ENCODE data around the gene NELL2. TPM values are rescaled to one million over a fixed set of nuclear protein-coding genes. Genes with fewer than 3 reads are reported as not detected.

The NELL2 gene
- total RNA-seq, 2 experiments from 2014 or later = 10.1 to 10.5 TPM

- no peak overlapping the region for H3K27ac Mint-ChIP-seq
- ChIA-PET POLR2A (no interaction called here), CTCF (no interaction called here)
- H3K4me3 Mint-ChIP-seq = no peak overlapping the region
- H3K4me1 Mint-ChIP-seq = no peaks in the 10 kb centered on the region
- no peaks in the 10 kb centered on the region for H3K36me3 Mint-ChIP-seq (ENCODE audit: low read depth)
- H3K27me3 Mint-ChIP-seq = no peaks in the 10 kb centered on the region
- no peak for DNase-seq
- H3K9me3 Mint-ChIP-seq = no peaks in the 10 kb centered on the region
These were observed 226.4 kb downstream of the NELL2 start for GRCh38 chr12:44649693-44650092.

GRCh38 chr12:44647917-44648690 lies 228.0 kb downstream of the NELL2 start:
- DNase-seq = no peak
- no peaks in the 10 kb centered on the region for H3K9me3 Mint-ChIP-seq
- ChIA-PET POLR2A (no interaction called here), CTCF (no interaction called here)
- H3K27ac Mint-ChIP-seq = no peak overlapping the region
- no peaks in the 10 kb centered on the region for H3K36me3 Mint-ChIP-seq (ENCODE audit: low read depth)
- no peak overlapping the region for H3K4me3 Mint-ChIP-seq
- H3K27me3 Mint-ChIP-seq = no peaks in the 10 kb centered on the region
- no peaks in the 10 kb centered on the region for H3K4me1 Mint-ChIP-seq

GRCh38 chr12:44640427-44641190 lies 235.5 kb downstream of the NELL2 start:
- Mint-ChIP-seq H3K4me3 (no peak overlapping the region), H3K27me3 (no peaks in the 10 kb centered on the region), H3K27ac (no peak overlapping the region), H3K36me3 (ENCODE audit: low read depth) (no peaks in the 10 kb centered on the region), H3K4me1 (no peaks in the 10 kb centered on the region), H3K9me3 (no peaks in the 10 kb centered on the region)
- ChIA-PET CTCF (no interaction called here), POLR2A (no interaction called here)
- DNase-seq = no peak

- Mint-ChIP-seq H3K4me3 (no peak overlapping the region), H3K27me3 (no peaks in the 10 kb centered on the region), H3K27ac (no peak overlapping the region), H3K36me3 (ENCODE audit: low read depth) (no peaks in the 10 kb centered on the region), H3K9me3 (no peaks in the 10 kb centered on the region), H3K4me1 (no peaks in the 10 kb centered on the region)
- POLR2A ChIA-PET = no interaction called here
- DNase-seq = no peak
- CTCF ChIA-PET = no interaction called here
These were observed 238.2 kb downstream of the NELL2 start for GRCh38 chr12:44637875-44638274.

DNA sequence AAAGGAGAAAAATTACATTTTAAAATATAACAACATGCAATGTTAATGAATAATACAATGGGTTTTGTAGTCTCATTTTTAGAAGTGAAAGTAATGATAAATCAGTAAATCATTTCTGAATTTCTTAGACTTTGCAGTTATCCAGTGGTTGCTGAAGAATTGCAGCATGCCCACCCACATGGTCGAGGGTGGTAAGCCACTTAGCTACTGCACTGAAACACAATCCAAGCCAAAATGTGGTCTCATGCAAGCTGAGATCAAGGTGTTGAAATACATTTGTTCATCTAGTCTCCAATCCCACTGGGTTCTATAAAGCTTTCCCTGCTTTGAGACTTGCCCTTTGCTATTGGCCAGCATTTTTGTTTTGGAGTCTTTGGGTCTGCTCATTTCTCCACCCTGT lies 247.9 kb downstream of the NELL2 start:
- no peak for DNase-seq
- Mint-ChIP-seq H3K27me3 (no peaks in the 10 kb centered on the region), H3K4me1 (no peaks in the 10 kb centered on the region), H3K9me3 (no peaks in the 10 kb centered on the region), H3K4me3 (no peak overlapping the region), H3K27ac (no peak overlapping the region), H3K36me3 (ENCODE audit: low read depth) (no peaks in the 10 kb centered on the region)
- ChIA-PET POLR2A (no interaction called here), CTCF (no interaction called here)

GRCh38 chr12:44627387-44628166 lies 248.5 kb downstream of the NELL2 start:
- no peaks in the 10 kb centered on the region for H3K36me3 Mint-ChIP-seq (ENCODE audit: low read depth)
- no peaks in the 10 kb centered on the region for H3K9me3 Mint-ChIP-seq
- no peak overlapping the region for H3K4me3 Mint-ChIP-seq
- ChIA-PET CTCF (no interaction called here), POLR2A (no interaction called here)
- no peaks in the 10 kb centered on the region for H3K4me1 Mint-ChIP-seq
- no peak overlapping the region for H3K27ac Mint-ChIP-seq
- no peak for DNase-seq
- no peaks in the 10 kb centered on the region for H3K27me3 Mint-ChIP-seq

DNA sequence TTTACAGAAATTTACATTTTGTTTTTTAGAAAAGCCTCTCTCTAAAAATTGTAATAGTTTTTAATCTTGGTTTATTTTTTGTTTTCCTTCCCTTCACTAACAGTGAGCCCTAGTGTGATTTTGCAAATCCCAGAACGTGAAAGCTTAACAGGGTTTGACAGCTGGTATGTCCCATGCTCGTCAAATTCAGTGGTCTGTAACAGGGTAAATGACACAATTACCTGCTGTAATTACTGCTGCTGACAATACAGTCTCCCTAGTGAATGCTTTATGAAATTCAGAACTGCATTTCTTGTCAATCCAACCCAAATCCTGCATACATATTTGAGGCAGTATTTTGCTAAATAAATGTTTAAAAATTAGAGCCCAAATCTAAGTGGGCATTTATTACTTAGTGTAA lies 249.2 kb downstream of the NELL2 start:
- Mint-ChIP-seq H3K4me3 (no peak overlapping the region), H3K27ac (no peak overlapping the region), H3K9me3 (no peaks in the 10 kb centered on the region), H3K27me3 (no peaks in the 10 kb centered on the region), H3K36me3 (ENCODE audit: low read depth) (no peaks in the 10 kb centered on the region), H3K4me1 (no peaks in the 10 kb centered on the region)
- no peak for DNase-seq
- POLR2A ChIA-PET = no interaction called here
- CTCF ChIA-PET = no interaction called here

DNA sequence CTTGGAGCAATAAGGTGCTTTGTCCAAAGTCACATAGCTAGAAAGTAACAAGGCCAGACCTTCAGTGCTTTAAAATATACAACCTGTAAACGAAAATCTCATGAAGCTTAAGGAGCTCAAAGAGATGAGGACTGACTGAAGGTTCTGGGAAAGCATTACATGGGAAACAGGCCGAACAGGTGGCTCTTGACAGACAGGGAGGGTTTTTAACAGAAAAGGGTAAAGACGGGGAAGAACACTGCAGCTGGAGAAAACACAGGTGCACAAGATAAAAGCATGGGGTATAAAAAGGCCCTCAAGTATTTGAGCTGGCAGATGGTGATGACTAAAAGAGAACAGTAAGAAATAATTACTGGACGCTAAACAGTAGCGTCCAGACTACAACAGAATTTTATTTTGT lies 257.2 kb downstream of the NELL2 start:
- Mint-ChIP-seq H3K9me3 (no peaks in the 10 kb centered on the region), H3K4me1 (no peaks in the 10 kb centered on the region), H3K4me3 (no peak overlapping the region), H3K27me3 (no peaks in the 10 kb centered on the region), H3K36me3 (ENCODE audit: low read depth) (no peaks in the 10 kb centered on the region), H3K27ac (no peak overlapping the region)
- ChIA-PET POLR2A (no interaction called here), CTCF (no interaction called here)
- DNase-seq = no peak

DNA sequence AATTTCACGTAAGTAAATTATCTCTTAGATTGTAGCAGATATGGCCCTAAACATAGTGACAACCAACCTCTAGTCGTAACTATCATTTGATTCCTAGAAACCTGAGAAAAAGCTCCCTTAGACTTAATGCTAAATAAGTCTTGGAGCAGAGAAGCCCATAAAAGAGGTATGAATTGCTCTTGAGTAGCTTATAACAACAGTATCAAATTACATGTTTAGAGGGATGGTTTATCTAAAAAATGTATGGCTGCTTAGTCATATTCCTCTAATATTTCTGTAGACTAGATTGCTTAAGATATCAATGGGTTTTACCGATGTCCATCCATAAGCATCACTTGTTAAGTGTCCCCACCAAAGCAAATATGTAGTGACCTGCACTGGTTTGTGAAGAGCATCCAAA lies 259.7 kb downstream of the NELL2 start:
- no peak for DNase-seq
- ChIA-PET POLR2A (no interaction called here), CTCF (no interaction called here)
- Mint-ChIP-seq H3K9me3 (no peaks in the 10 kb centered on the region), H3K27ac (no peak overlapping the region), H3K27me3 (no peaks in the 10 kb centered on the region), H3K4me3 (no peak overlapping the region), H3K36me3 (ENCODE audit: low read depth) (no peaks in the 10 kb centered on the region), H3K4me1 (no peaks in the 10 kb centered on the region)

GRCh38 chr12:44611538-44611937 lies 264.6 kb downstream of the NELL2 start:
- no peak for DNase-seq
- Mint-ChIP-seq H3K4me3 (no peak overlapping the region), H3K36me3 (ENCODE audit: low read depth) (no peaks in the 10 kb centered on the region), H3K27ac (no peak overlapping the region), H3K27me3 (no peaks in the 10 kb centered on the region), H3K9me3 (no peaks in the 10 kb centered on the region), H3K4me1 (no peaks in the 10 kb centered on the region)
- POLR2A ChIA-PET = no interaction called here
- CTCF ChIA-PET = no interaction called here

GRCh38 chr12:44603701-44604100 lies 272.4 kb downstream of the NELL2 start:
- Mint-ChIP-seq H3K4me1 (no peaks in the 10 kb centered on the region), H3K27me3 (no peaks in the 10 kb centered on the region), H3K27ac (no peak overlapping the region), H3K4me3 (no peak overlapping the region), H3K36me3 (ENCODE audit: low read depth) (no peaks in the 10 kb centered on the region), H3K9me3 (no peaks in the 10 kb centered on the region)
- ChIA-PET CTCF (no interaction called here), POLR2A (no interaction called here)
- DNase-seq = no peak

- no peak overlapping the region for H3K27ac Mint-ChIP-seq
- POLR2A ChIA-PET = interaction anchor here (0.7 kb wide), 1 partner anchor 37 kb away, joined by 3 read pairs; no protein-coding TSS in a partner anchor
- H3K4me1 Mint-ChIP-seq = no peaks in the 10 kb centered on the region
- no peak for DNase-seq
- no peaks in the 10 kb centered on the region for H3K36me3 Mint-ChIP-seq (ENCODE audit: low read depth)
- no peaks in the 10 kb centered on the region for H3K27me3 Mint-ChIP-seq
- H3K9me3 Mint-ChIP-seq = no peaks in the 10 kb centered on the region
- H3K4me3 Mint-ChIP-seq = no peak overlapping the region
- CTCF ChIA-PET = no interaction called here
These were observed 283.5 kb downstream of the NELL2 start for GRCh38 chr12:44592626-44593025.

GRCh38 chr12:44589697-44590096 lies 286.4 kb downstream of the NELL2 start:
- no peak overlapping the region for H3K4me3 Mint-ChIP-seq
- no peaks in the 10 kb centered on the region for H3K4me1 Mint-ChIP-seq
- H3K27me3 Mint-ChIP-seq = no peaks in the 10 kb centered on the region
- no peaks in the 10 kb centered on the region for H3K9me3 Mint-ChIP-seq
- H3K36me3 Mint-ChIP-seq (ENCODE audit: low read depth) = no peaks in the 10 kb centered on the region
- ChIA-PET POLR2A (no interaction called here), CTCF (no interaction called here)
- DNase-seq = no peak
- H3K27ac Mint-ChIP-seq = no peak overlapping the region
